Endothelial cell of umbilical vein (primary cell): Measurements from ENCODE around the gene NBEA. TPM values are rescaled to one million over a fixed set of nuclear protein-coding genes. Genes with fewer than 3 reads are reported as not detected.

Experiments
- BruUV-seq: library from RNA; stranded (reverse); fragments of 400-500 nt; replicated peaks from 2 replicates; lab custom pipeline; 2021; lab: Mats Ljungman, UMichigan
- CTCF ChIA-PET: fragments of 300-600, 350-600 bp; sonication (Branson Sonifier 250); formaldehyde crosslinking; loops from one replicate; lab custom pipeline; 2021; ENCODE audit warnings: antibody characterized with exemption, inconsistent platforms; lab: Charles Lee
- POLR2A ChIA-PET: fragments of 300-600, 350-600 bp; sonication (Branson Sonifier 250); formaldehyde crosslinking; loops from one replicate; lab custom pipeline; 2021; ENCODE audit warnings: antibody characterized with exemption, inconsistent platforms; lab: Charles Lee
- DNase-seq: peaks from one replicate; pipeline ENCODE4 v3.0.0-alpha.2; 2011; ENCODE audit warnings: low read depth, low spot score
- FAIRE-seq: peaks from 2 replicates; lab custom pipeline; 2011; peaks lifted over from hg19 to GRCh38; lab: Jason Lieb, UNC
- H2AFZ ChIP-seq: 2 replicates; pipeline ENCODE4 v1.6.0; 2012; ENCODE audit warnings: low read depth, low read length, control low read depth, inconsistent platforms
- H3K27ac ChIP-seq: 2 replicates; pipeline ENCODE4 v1.5.1; 2011; ENCODE audit warnings: low read depth, mild to moderate bottlenecking, control low read depth, low read length, moderate library complexity; ENCODE audit not compliant: insufficient read depth
- H3K27me3 ChIP-seq, 2 experiments: 2 replicates each; pipeline versions ENCODE4 v1.6.0 to v1.6.1; 2011; ENCODE audit warnings: low read length in 2 of 2, mixed read lengths in 1 of 2; ENCODE audit not compliant: control insufficient read depth in 2 of 2, insufficient read depth in 2 of 2
- H3K36me3 ChIP-seq, 2 experiments: 2 replicates in 1 of 2; 3 replicates in 1 of 2; pipeline ENCODE4 v1.5.1; 2011; ENCODE audit warnings: low read length in 2 of 2, mild to moderate bottlenecking in 1 of 2, moderate library complexity in 1 of 2; ENCODE audit not compliant: control insufficient read depth in 2 of 2, insufficient read depth in 2 of 2; ENCODE audit errors: extremely low read depth in 1 of 2
- H3K4me1 ChIP-seq: 3 replicates; pipeline ENCODE4 v1.5.1; 2011; ENCODE audit warnings: mild to moderate bottlenecking, low read length; ENCODE audit not compliant: control insufficient read depth, insufficient read depth; ENCODE audit errors: extremely low read depth
- H3K4me2 ChIP-seq: 2 replicates; pipeline ENCODE4 v1.6.1; 2011; ENCODE audit warnings: low read length, control low read depth, mixed read lengths; ENCODE audit not compliant: insufficient read depth
- H3K4me3 ChIP-seq, 3 experiments: fragments of 200-600 bp in 1 of 3; sonication (generic), shearing (Covaris generic) in 1 of 3; replicated peaks in 1 of 3; 2 replicates each; pipeline ENCODE4 v1.5.1; 2011 to 2016; ENCODE audit warnings: control low read depth in 3 of 3, low read length in 3 of 3, mild to moderate bottlenecking in 2 of 3, inconsistent platforms in 1 of 3, low read depth in 1 of 3, moderate library complexity in 1 of 3; ENCODE audit not compliant: insufficient read depth in 1 of 3
- H3K79me2 ChIP-seq: 2 replicates; pipeline ENCODE4 v1.6.0; 2012; ENCODE audit warnings: low read length, inconsistent platforms; ENCODE audit not compliant: control insufficient read depth, insufficient read depth
- H3K9ac ChIP-seq: replicated peaks from 2 replicates; pipeline ENCODE3; 2011; ENCODE audit warnings: low read length, control low read depth; ENCODE audit not compliant: insufficient read depth; ENCODE audit errors: extremely low read depth
- H3K9me1 ChIP-seq: replicated peaks from 3 replicates; pipeline ENCODE4 v1.6.0; 2011; ENCODE audit warnings: mild to moderate bottlenecking, low read length; ENCODE audit not compliant: control insufficient read depth, insufficient read depth; ENCODE audit errors: extremely low read depth
- H3K9me3 ChIP-seq: replicated peaks from 2 replicates; pipeline ENCODE4 v1.5.1; 2012; ENCODE audit warnings: low read length, inconsistent platforms; ENCODE audit not compliant: control insufficient read depth, insufficient read depth
- H4K20me1 ChIP-seq: replicated peaks from 2 replicates; pipeline ENCODE3; 2011; ENCODE audit warnings: mild to moderate bottlenecking, low read length; ENCODE audit not compliant: control insufficient read depth, insufficient read depth; ENCODE audit errors: extremely low read depth
- CTCF ChIP-seq, 2 donors: IDR thresholded peaks; 1 replicate in 1 of 2; 2 replicates in 1 of 2; pipeline ENCODE4 v1.5.1; 2011; ENCODE audit warnings: low read length in 2 of 2, mild to moderate bottlenecking in 2 of 2, moderate library complexity in 2 of 2, control low read depth in 1 of 2, inconsistent platforms in 1 of 2, low read depth in 1 of 2; ENCODE audit not compliant: insufficient read depth in 1 of 2; ENCODE audit errors: extremely low read depth in 1 of 2
- EZH2 ChIP-seq: IDR thresholded peaks from 2 replicates; pipeline ENCODE4 v1.6.1; 2012; ENCODE audit warnings: borderline replicate concordance, low read depth, mild to moderate bottlenecking, moderate library complexity, low read length, inconsistent platforms; ENCODE audit not compliant: severe bottlenecking
- FOS ChIP-seq: IDR thresholded peaks from 2 replicates; pipeline ENCODE4 v1.6.1; 2011; ENCODE audit warnings: mild to moderate bottlenecking, low read length, moderate library complexity, borderline replicate concordance; ENCODE audit not compliant: insufficient read depth
- JUN ChIP-seq: IDR thresholded peaks from 2 replicates; pipeline ENCODE4 v1.6.1; 2011; ENCODE audit warnings: borderline replicate concordance, low read depth; ENCODE audit not compliant: insufficient read length, insufficient read depth
- MAX ChIP-seq: IDR thresholded peaks from 2 replicates; pipeline ENCODE4 v1.6.1; 2011; ENCODE audit not compliant: insufficient read depth, insufficient read length
- MYC ChIP-seq: IDR thresholded peaks from one replicate; pipeline ENCODE4 v1.6.1; 2011; ENCODE audit warnings: mild to moderate bottlenecking, low read depth, low read length
- POLR2AphosphoS5 ChIP-seq: IDR thresholded peaks from 2 replicates; pipeline ENCODE4 v1.6.1; 2012; ENCODE audit warnings: low read depth, mild to moderate bottlenecking, control low read depth, low read length, moderate library complexity; ENCODE audit not compliant: insufficient read depth
- dilution Hi-C: fragments of 300-500 bp; cut with MboI; formaldehyde crosslinking; loops from one replicate; pipeline ENCODE4 v1.15.0; 2019; ENCODE audit warnings: low sequenced_read_pairs; ENCODE audit not compliant: extremely low pct_ligation_motif_present
- intact Hi-C: fragments of 100-400 bp; cut with micrococcal nuclease; formaldehyde crosslinking; loops from one replicate; pipeline ENCODE4 v1.10.0; 2022
- polyA plus RNA-seq, 4 experiments: library from polyadenylated mRNA; depleted of rRNA in 3 of 4; stranded (reverse) in 3 of 4; unstranded in 1 of 4; fragments of >200 nt; gene quantifications; 2 replicates each; pipeline versions ENCODE4 v1.2.1 to v1.2.3, GENCODE V29; 2011 to 2012; ENCODE audit warnings: missing spikeins in 1 of 4
- total RNA-seq: library from RNA; stranded (reverse); gene quantifications from 2 replicates; pipeline ENCODE4 v1.2.3, GENCODE V29; 2021

Gene NBEA
- total and polyA plus RNA-seq, 2 donors (not counting 3 experiments of a cell fraction or from before 2014, with no cell fraction given), result 3.0 to 4.8 TPM

DNA sequence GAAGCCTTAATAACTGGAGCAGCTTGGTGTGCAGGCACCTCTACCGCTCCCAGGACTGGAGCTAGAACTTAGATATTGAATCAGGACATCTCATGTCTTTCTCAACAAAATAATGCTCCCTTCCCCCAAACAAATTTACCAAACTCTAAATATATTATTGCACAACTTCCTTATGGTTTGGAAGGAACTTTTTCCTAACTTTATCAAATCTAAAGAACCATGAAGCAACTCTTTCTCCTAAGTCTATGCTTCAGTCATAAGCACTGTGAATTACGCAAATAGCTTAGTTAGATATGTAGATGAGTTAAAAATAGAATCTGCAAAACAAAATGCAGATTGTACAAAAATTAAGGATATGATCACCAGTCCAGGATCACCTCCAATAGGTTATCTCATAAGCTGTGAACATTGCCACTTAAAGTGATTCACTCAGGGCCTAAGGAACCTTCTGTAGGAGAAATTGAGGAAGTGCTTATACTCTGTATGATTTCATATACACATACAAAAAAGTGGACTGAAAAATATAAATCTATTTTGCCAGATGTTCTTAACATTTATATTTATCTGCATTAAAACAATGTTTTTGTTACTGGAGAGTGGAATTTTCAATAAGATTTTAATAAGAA is 554.8 kb downstream of the NBEA start:
- no peaks in the 10 kb centered on the region for H3K4me1 ChIP-seq
- ChIA-PET POLR2A (no interaction called here), CTCF (interaction anchor here (0.9 to 1.3 kb wide), 2 partner anchors 9 to 13 kb away, joined by 3 read pairs; no protein-coding TSS in a partner anchor)
- no peak for FAIRE-seq
- no peak for TF ChIP-seq POLR2AphosphoS5
- TF ChIP-seq MAX, result no peak
- no peak for TF ChIP-seq CTCF (IDR thresholded peaks at IDR 0.05; ENCODE audit: extremely low read depth in 1 of 2, insufficient read depth in 1 of 2, low read depth in 1 of 2, low read length in 2 of 2)
- no peak for TF ChIP-seq MYC
- TF ChIP-seq JUN, result no peak
- TF ChIP-seq FOS, result no peak
- TF ChIP-seq EZH2, result no peak
- no peak overlapping the region for H3K4me2 ChIP-seq
- no peak overlapping the region for H3K4me3 ChIP-seq
- dilution Hi-C loops (no loop called here), intact Hi-C loops (no loop called here)
- no peaks in the 10 kb centered on the region for H4K20me1 ChIP-seq
- H3K79me2 ChIP-seq, result no peaks in the 10 kb centered on the region
- no peak overlapping the region for H3K27ac ChIP-seq
- no peak overlapping the region for H3K9ac ChIP-seq
- H3K36me3 ChIP-seq, result no peaks in the 10 kb centered on the region
- no peak overlapping the region for H2AFZ ChIP-seq
- no peaks in the 10 kb centered on the region for H3K9me3 ChIP-seq
- BruUV-seq, result no TSS peak
- DNase-seq, result no peak
- H3K9me1 ChIP-seq, result no peaks in the 10 kb centered on the region
- H3K27me3 ChIP-seq, result no peaks in the 10 kb centered on the region
